SK-N-SH (cell line): ENCODE results near the gene SORBS1. TPM values are rescaled to one million over a fixed set of nuclear protein-coding genes. Genes with fewer than 3 reads are reported as not detected.

Experiments
- CTCF ChIA-PET: fragments of 300-600, 350-600 bp; formaldehyde crosslinking; extraction: SDS; loops from one replicate; lab custom pipeline; 2021; lab: Yijun Ruan, JAX
- POLR2A ChIA-PET: fragments of 350-600 bp; sonication (Branson Sonifier 250); formaldehyde crosslinking; extraction: SDS; loops from one replicate; lab custom pipeline; 2020; ENCODE audit warnings: antibody characterized with exemption, inconsistent platforms; lab: Yijun Ruan, JAX
- DNase-seq: peaks from one replicate; pipeline ENCODE4 v3.0.0; 2012
- H2AFZ ChIP-seq: fragments of 200-600 bp; sonication (generic); 2 replicates; pipeline ENCODE4 v1.8.1; 2016; ENCODE audit warnings: antibody characterized with exemption, mild to moderate bottlenecking, low read depth
- H3F3A ChIP-seq: fragments of 200-600 bp; sonication (generic); replicated peaks from 2 replicates; pipeline ENCODE3; 2016; ENCODE audit warnings: antibody characterized with exemption, mild to moderate bottlenecking; ENCODE audit not compliant: insufficient read depth
- H3K27ac ChIP-seq, 2 experiments: fragments of 200-500 bp in 1 of 2; fragments of 200-600 bp in 1 of 2; sonication (Bioruptor generic) in 1 of 2; sonication (generic), shearing (Covaris generic) in 1 of 2; 2 replicates each; pipeline versions ENCODE4 v1.5.1 to v1.6.1; 2014 to 2016; ENCODE audit warnings: low read depth in 2 of 2, inconsistent platforms in 1 of 2, low read length in 1 of 2, mild to moderate bottlenecking in 1 of 2, mixed read lengths in 1 of 2
- H3K27me3 ChIP-seq: fragments of 200-600 bp; sonication (generic), shearing (Covaris generic); 2 replicates; pipeline ENCODE4 v1.6.1; 2016; ENCODE audit warnings: mixed run types; ENCODE audit not compliant: insufficient read depth
- H3K36me3 ChIP-seq, 2 experiments: fragments of 200-500 bp in 1 of 2; fragments of 200-600 bp in 1 of 2; sonication (Bioruptor generic) in 1 of 2; sonication (generic) in 1 of 2; replicated peaks in 1 of 2; 2 replicates each; pipeline versions ENCODE3 to v1.5.1; 2014 to 2016; ENCODE audit warnings: low read length in 1 of 2, mild to moderate bottlenecking in 1 of 2; ENCODE audit not compliant: insufficient read depth in 2 of 2, control insufficient read depth in 1 of 2
- H3K4me1 ChIP-seq, 2 experiments: fragments of 200-500 bp in 1 of 2; fragments of 200-600 bp in 1 of 2; sonication (Bioruptor generic) in 1 of 2; sonication (generic), shearing (Covaris generic) in 1 of 2; 2 replicates each; pipeline versions ENCODE4 v1.5.1 to v1.6.1; 2014 to 2016; ENCODE audit warnings: low read depth in 1 of 2, low read length in 1 of 2, mixed run types in 1 of 2; ENCODE audit not compliant: insufficient read depth in 2 of 2, control insufficient read depth in 1 of 2
- H3K4me2 ChIP-seq: fragments of 200-600 bp; sonication (generic), shearing (Covaris generic); 2 replicates; pipeline ENCODE4 v1.6.1; 2017; ENCODE audit warnings: mixed run types
- H3K4me3 ChIP-seq, 2 experiments: fragments of 200-500 bp in 1 of 2; fragments of 200-600 bp in 1 of 2; sonication (Bioruptor generic) in 1 of 2; sonication (generic), shearing (Covaris generic) in 1 of 2; 2 replicates each; pipeline versions ENCODE4 v1.5.1 to v1.8.1; 2014 to 2016; ENCODE audit warnings: low read depth in 2 of 2, inconsistent platforms in 1 of 2, low read length in 1 of 2, mild to moderate bottlenecking in 1 of 2, mixed read lengths in 1 of 2, moderate library complexity in 1 of 2
- H3K79me2 ChIP-seq: fragments of 200-600 bp; sonication (generic); 2 replicates; pipeline ENCODE4 v1.8.1; 2017; ENCODE audit warnings: mild to moderate bottlenecking; ENCODE audit not compliant: insufficient read depth
- H3K9ac ChIP-seq: fragments of 200-600 bp; sonication (generic); 2 replicates; pipeline ENCODE4 v1.6.1; 2017; ENCODE audit warnings: mixed run types
- H3K9me2 ChIP-seq: fragments of 200-600 bp; sonication (generic); 2 replicates; pipeline ENCODE4 v1.6.1; 2017; ENCODE audit warnings: mixed run types
- H3K9me3 ChIP-seq: fragments of 200-600 bp; sonication (generic); 2 replicates; pipeline ENCODE4 v1.6.1; 2017; ENCODE audit warnings: mixed run types, mild to moderate bottlenecking, moderate library complexity
- H4K20me1 ChIP-seq: fragments of 200-600 bp; sonication (generic); 2 replicates; pipeline ENCODE4 v1.6.1; 2017; ENCODE audit warnings: mild to moderate bottlenecking, mixed run types; ENCODE audit not compliant: insufficient read depth
- CHD2 ChIP-seq: fragments of 150-350 bp; IDR thresholded peaks from 2 replicates; pipeline ENCODE4 v1.6.1; 2018; ENCODE audit warnings: low read length; ENCODE audit not compliant: partially characterized antibody
- CTCF ChIP-seq: fragments of 200-600 bp; sonication (generic); IDR thresholded peaks from 2 replicates; pipeline ENCODE4 v1.6.1; 2017; ENCODE audit warnings: antibody characterized with exemption, mild to moderate bottlenecking, moderate library complexity
- ELF1 ChIP-seq: IDR thresholded peaks from 2 replicates; pipeline ENCODE4 v1.4.0; 2012
- GATA2 ChIP-seq: sonication (generic); formaldehyde crosslinking; IDR thresholded peaks from 2 replicates; pipeline ENCODE4 v1.5.0; 2020; ENCODE audit warnings: mild to moderate bottlenecking, missing genetic modification reagents
- MAX ChIP-seq: IDR thresholded peaks from 2 replicates; pipeline ENCODE4 v1.4.0; 2012; ENCODE audit warnings: low read depth
- NFIC ChIP-seq: IDR thresholded peaks from 2 replicates; pipeline ENCODE4 v1.4.0; 2012; ENCODE audit warnings: borderline replicate concordance
- RAD21 ChIP-seq: IDR thresholded peaks from 2 replicates; pipeline ENCODE4 v1.6.1; 2012; ENCODE audit warnings: mild to moderate bottlenecking, low read length
- RCOR1 ChIP-seq: fragments of 150-350 bp; IDR thresholded peaks from 2 replicates; pipeline ENCODE4 v1.6.1; 2017; ENCODE audit warnings: antibody characterized with exemption, low read length
- SIN3A ChIP-seq: IDR thresholded peaks from 2 replicates; pipeline ENCODE4 v1.6.1; 2012; ENCODE audit warnings: low read depth, mild to moderate bottlenecking, low read length, moderate library complexity, borderline replicate concordance
- SMC3 ChIP-seq: IDR thresholded peaks from 2 replicates; pipeline ENCODE4 v1.6.1; 2012; ENCODE audit warnings: low read depth, low read length, improper control_type of control experiment
- USF1 ChIP-seq: IDR thresholded peaks from 2 replicates; pipeline ENCODE4 v1.4.0; 2012; ENCODE audit warnings: low read depth, borderline replicate concordance
- USF2 ChIP-seq: fragments of 150-350 bp; IDR thresholded peaks from 2 replicates; pipeline ENCODE4 v1.6.1; 2017; ENCODE audit warnings: antibody characterized with exemption, low read length, low read depth, borderline replicate concordance
- YY1 ChIP-seq: IDR thresholded peaks from 2 replicates; pipeline ENCODE4 v1.4.0; 2012; ENCODE audit warnings: low read depth, mild to moderate bottlenecking
- WGBS: methylation state at CpG from one replicate; pipeline ENCODE4 v1.1.6; 2017; ENCODE audit warnings: low lambda C conversion rate; 5-methylcytosine and 5-hydroxymethylcytosine counted together
- polyA plus RNA-seq, 3 experiments: library from polyadenylated mRNA; depleted of rRNA; stranded (reverse); fragments of >200 nt; gene quantifications; 2 replicates each; pipeline ENCODE4 v1.2.3, GENCODE V29; 2012
- TF ChIP-seq, protein P1 (sequence below): fragments of 150-350 bp; IDR thresholded peaks from 2 replicates; pipeline ENCODE4 v1.6.1; 2016; ENCODE audit warnings: mild to moderate bottlenecking, low read depth, low read length

SORBS1 gene
- polyA plus RNA-seq, 1 of the 3 experiments (the other 2 are of a cell fraction), result 0.36 TPM

DNA sequence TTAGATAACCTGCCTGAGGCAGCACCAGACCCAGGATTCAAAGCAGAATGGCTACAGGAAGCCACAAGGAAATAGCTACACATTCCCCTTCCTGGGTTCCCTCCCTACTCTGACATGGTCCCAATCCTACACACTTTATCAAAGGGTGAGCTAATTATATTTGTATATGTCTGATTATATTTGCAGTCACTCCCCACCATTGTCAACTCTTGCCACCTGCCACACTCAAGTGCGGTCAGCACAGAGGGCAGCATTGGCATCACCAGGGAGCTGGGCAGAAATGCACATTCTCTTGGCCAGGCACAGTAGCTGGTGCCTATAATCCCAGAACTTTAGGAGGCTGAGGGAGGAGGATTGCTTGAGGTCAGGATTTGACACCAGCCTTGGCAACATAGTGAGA is 156.3 kb downstream of the SORBS1 start:
- ChIA-PET CTCF (interaction anchor here (1.5 to 2.8 kb wide), 4 partner anchors 11 to 41 kb away, joined by 4 to 12 read pairs (median 6); no protein-coding TSS in a partner anchor), POLR2A (no interaction called here)
- no peak overlapping the region for H3K4me3 ChIP-seq
- TF ChIP-seq CHD2, result no peak
- H3K79me2 ChIP-seq, result no peaks in the 10 kb centered on the region
- H3K9ac ChIP-seq, result no peak overlapping the region
- WGBS, result 67% methylated on average over 1 of the region's 1 CpG
- peaks cover 0 to 7% of the 10 kb centered on the region in 2 experiments; a peak in 1 of 4 replicates for H3K4me1 ChIP-seq
- H3K9me2 ChIP-seq, result no peaks in the 10 kb centered on the region
- no peaks in the 10 kb centered on the region for H3K27me3 ChIP-seq
- H4K20me1 ChIP-seq, result no peaks in the 10 kb centered on the region
- no peaks in the 10 kb centered on the region for H3K36me3 ChIP-seq
- no peak overlapping the region for H2AFZ ChIP-seq
- no peak overlapping the region for H3K4me2 ChIP-seq
- no peak overlapping the region for H3K27ac ChIP-seq
- no peak for DNase-seq
- no peaks in the 10 kb centered on the region for H3F3A ChIP-seq
- no peaks in the 10 kb centered on the region for H3K9me3 ChIP-seq

GRCh38 chr10:95404462-95404858 is 156.7 kb downstream of the SORBS1 start:
- Histone ChIP-seq H3K9me2 (no peaks in the 10 kb centered on the region), H3K27ac (no peak overlapping the region), H3K79me2 (no peaks in the 10 kb centered on the region), H3K4me3 (no peak overlapping the region), H3K4me2 (no peak overlapping the region)
- no peak for DNase-seq
- no peak for TF ChIP-seq NFIC
- no peak for TF ChIP-seq YY1
- TF ChIP-seq USF1, result no peak
- TF ChIP-seq RCOR1, result no peak
- TF ChIP-seq RAD21, result no peak
- TF ChIP-seq GATA2 (CRISPR knock-in tag), result no peak
- TF ChIP-seq USF2, result no peak
- no peak for TF ChIP-seq SIN3A
- TF ChIP-seq CTCF, result no peak
- no peak for TF ChIP-seq ELF1
- no peak for TF ChIP-seq SMC3
- no peak for TF ChIP-seq MAX
- TF ChIP-seq, protein P1, sequence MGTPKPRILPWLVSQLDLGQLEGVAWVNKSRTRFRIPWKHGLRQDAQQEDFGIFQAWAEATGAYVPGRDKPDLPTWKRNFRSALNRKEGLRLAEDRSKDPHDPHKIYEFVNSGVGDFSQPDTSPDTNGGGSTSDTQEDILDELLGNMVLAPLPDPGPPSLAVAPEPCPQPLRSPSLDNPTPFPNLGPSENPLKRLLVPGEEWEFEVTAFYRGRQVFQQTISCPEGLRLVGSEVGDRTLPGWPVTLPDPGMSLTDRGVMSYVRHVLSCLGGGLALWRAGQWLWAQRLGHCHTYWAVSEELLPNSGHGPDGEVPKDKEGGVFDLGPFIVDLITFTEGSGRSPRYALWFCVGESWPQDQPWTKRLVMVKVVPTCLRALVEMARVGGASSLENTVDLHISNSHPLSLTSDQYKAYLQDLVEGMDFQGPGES, result no peak
- TF ChIP-seq, all 33 proteins: peak for 0
- Histone ChIP-seq H3K4me1 (peaks cover 0 to 7% of the 10 kb centered on the region in 2 experiments; a peak in 1 of 4 replicates), H3K9me3 (no peaks in the 10 kb centered on the region), H3K27me3 (no peaks in the 10 kb centered on the region), H3F3A (no peaks in the 10 kb centered on the region), H3K36me3 (no peaks in the 10 kb centered on the region), H3K9ac (no peak overlapping the region), H4K20me1 (no peaks in the 10 kb centered on the region), H2AFZ (no peak overlapping the region)
- ChIA-PET POLR2A (no interaction called here), CTCF (interaction anchor here (1.2 to 2.8 kb wide), 5 partner anchors 11 to 42 kb away, joined by 4 to 12 read pairs (median 6); no protein-coding TSS in a partner anchor)
- 71% methylated on average over 6 of the region's 7 CpGs for WGBS
